GM10248 (cell line): ENCODE measurements around the gene TAF5L.
A peak's percentile ranks its signal among the peaks of the same experiment; 100 is the strongest.

Experiments used
- CTCF ChIA-PET: fragments of 300-600 bp; sonication (Branson Sonifier 250); formaldehyde crosslinking; extraction: SDS; loops from one replicate; lab custom pipeline; 2021; ENCODE audit warnings: antibody characterized with exemption; lab: Yijun Ruan, JAX
- POLR2A ChIA-PET: fragments of 350-650 bp; sonication (Branson Sonifier 250); formaldehyde crosslinking; extraction: SDS; loops from one replicate; lab custom pipeline; 2020; ENCODE audit warnings: antibody characterized with exemption; lab: Yijun Ruan, JAX
- DNase-seq: peaks from one replicate; pipeline ENCODE4 v3.0.0; 2012; ENCODE audit errors: extremely low spot score
- TF ChIP-seq, protein P1 (sequence below): IDR thresholded peaks from 2 replicates; pipeline ENCODE4 v1.5.1; 2012; ENCODE audit warnings: mild to moderate bottlenecking, low read depth; ENCODE audit errors: extremely low read depth, missing control alignments, control extremely low read depth

TAF5L gene

DNA sequence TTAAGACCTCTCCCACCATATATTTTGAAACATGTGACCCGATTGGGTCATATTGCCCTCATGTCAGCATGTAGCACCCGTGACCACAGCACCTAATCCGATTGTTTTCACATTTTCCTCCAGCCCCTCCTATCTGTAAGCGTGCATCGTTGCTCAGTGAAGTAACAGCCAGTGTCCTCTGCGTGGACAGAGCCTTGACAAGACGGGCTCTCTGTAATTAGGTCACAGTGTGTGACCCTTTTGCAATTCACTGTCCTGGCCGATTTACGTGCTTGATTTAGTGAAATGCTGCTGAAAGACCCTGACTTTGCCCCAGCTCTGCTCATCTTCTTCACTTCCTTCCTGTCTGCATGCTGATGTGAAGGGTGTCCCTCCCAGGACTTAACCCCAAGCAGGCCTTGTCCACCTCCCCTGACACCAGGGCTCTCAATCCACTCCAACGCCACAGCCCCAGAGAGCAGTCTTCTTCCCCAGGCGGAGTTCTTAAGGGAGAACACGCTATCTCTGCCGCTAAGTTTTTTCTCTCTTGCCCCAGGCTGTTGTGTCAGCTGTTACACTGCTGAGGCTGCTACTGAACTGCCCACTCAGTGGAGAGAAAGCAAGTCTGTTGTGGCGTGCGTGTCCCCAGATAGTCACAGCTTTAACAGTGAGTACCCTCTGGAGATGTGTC, 19.5 kb upstream of the TAF5L start:
- POLR2A ChIA-PET: no interaction called here
- no peak for DNase-seq
- TF ChIP-seq, protein P1, sequence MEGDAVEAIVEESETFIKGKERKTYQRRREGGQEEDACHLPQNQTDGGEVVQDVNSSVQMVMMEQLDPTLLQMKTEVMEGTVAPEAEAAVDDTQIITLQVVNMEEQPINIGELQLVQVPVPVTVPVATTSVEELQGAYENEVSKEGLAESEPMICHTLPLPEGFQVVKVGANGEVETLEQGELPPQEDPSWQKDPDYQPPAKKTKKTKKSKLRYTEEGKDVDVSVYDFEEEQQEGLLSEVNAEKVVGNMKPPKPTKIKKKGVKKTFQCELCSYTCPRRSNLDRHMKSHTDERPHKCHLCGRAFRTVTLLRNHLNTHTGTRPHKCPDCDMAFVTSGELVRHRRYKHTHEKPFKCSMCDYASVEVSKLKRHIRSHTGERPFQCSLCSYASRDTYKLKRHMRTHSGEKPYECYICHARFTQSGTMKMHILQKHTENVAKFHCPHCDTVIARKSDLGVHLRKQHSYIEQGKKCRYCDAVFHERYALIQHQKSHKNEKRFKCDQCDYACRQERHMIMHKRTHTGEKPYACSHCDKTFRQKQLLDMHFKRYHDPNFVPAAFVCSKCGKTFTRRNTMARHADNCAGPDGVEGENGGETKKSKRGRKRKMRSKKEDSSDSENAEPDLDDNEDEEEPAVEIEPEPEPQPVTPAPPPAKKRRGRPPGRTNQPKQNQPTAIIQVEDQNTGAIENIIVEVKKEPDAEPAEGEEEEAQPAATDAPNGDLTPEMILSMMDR: no peak
- CTCF ChIA-PET: interaction anchor here (1.4 kb wide), 1 partner anchor 14 kb away, joined by 4 read pairs; no protein-coding TSS in a partner anchor

DNA sequence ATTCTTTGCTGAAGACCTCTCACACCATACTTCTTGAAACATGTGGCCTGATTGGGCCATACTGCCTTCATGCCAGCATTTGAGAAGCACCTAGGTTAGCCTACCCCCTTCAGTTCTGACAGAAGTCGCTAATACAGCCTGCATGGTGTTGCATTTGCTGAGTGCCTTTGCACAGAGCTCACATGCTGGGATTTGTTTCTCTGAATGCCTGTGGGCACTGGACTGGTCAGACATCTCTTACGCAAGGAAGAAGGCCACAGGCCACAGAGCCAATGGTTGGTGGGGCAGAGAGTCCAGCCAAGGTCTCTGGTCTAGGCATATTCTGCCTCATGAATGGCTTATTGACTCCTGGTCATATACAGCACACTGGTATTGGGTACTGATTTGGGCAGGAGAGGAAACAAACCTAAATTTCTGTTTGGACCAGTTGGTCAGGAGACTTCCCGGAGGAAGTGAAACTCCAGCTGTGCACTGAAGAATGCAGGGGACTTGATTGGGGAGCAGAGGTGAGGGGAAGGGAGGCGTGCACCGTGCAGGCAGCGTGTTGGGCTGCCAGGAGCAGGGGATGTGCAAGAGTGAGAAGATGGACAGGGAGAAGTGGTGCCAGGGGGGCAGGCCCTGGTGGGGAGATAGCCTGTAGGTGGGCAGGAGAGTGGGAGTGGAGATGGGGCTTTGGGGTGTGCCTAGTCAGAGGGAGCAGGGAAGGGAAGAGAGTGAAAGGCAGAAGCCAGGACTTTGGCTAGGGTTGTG, 18.2 kb upstream of the TAF5L start:
- TF ChIP-seq, protein P1: no peak
- DNase-seq: peak; percentile 28
- POLR2A ChIA-PET: no interaction called here
- CTCF ChIA-PET: interaction anchor here (1.4 kb wide), 1 partner anchor 15 kb away, joined by 4 read pairs; no protein-coding TSS in a partner anchor

DNA sequence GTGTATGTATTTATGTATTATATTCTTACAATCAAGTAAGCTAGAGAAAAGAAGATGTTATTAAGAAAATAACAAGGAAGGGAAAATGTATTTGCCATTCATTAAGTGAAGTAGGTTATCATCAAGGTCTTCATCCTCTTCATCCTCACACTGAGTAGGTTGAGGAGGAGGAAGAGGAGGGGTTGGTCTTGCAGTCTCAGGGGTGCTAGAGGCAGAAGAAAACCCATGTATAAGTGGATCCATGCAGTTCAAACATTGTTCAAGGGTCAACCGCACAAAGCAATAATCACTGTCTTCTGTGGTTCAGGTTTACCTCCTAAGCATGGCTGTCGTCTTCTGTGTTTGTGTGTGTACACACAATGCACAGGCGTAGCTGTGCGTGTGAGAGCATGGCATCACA, 17.0 kb upstream of the TAF5L start:
- no peak for DNase-seq
- ChIA-PET POLR2A (no interaction called here), CTCF (interaction anchor here (1.1 to 1.2 kb wide), 2 partner anchors 9 to 18 kb away, joined by 3 to 4 read pairs; no protein-coding TSS in a partner anchor)
- TF ChIP-seq, protein P1: no peak

DNA sequence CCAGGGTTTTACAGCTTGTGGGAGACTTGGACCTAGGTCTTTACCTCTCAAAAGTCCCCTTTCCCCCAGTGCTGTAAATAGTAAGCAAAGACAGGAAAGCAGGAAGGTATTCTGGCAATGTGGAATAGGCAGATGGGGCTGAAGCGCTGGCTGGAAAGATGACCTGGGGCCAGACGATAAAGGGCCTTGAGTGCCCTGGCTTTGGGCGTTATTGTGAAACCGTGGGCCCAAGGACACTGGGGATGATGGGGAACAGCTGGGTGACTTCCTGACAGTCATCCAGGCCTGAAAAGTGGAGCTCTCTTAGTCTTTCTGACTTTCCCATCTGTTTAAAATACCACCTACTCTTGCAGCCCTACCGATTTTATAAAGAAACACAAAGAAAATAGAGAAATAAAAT, 16.5 kb upstream of the TAF5L start:
- ChIA-PET POLR2A (no interaction called here), CTCF (interaction anchor here (1.2 kb wide), 1 partner anchor 19 kb away, joined by 4 read pairs; no protein-coding TSS in a partner anchor)

DNA sequence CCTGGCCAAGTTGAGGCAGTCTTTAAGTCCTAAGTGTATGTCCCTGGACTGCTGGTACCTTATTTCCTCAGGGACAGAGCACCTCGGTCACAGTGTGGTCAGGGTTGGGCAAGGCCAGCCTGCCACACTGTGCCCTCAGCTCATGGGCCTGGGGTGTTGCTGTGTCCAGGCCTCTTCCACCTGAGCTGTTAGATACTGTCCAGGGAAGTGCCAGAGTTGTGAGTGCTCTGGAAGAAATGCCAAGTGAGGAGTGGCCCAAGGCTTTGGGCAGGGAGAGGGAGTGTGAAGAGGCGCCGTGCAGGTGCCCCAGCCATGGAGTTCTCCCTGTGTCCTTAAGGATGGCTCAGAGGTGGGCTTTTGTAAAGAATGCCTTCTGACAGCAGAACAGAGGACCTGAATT, 15.4 kb upstream of the TAF5L start:
- no peak for DNase-seq
- POLR2A ChIA-PET: no interaction called here
- TF ChIP-seq, protein P1: no peak
- CTCF ChIA-PET: no interaction called here

More for the DNA sequence above, 16.5 kb upstream of the TAF5L start:
- TF ChIP-seq, protein P1: no peak
- DNase-seq: no peak

DNA sequence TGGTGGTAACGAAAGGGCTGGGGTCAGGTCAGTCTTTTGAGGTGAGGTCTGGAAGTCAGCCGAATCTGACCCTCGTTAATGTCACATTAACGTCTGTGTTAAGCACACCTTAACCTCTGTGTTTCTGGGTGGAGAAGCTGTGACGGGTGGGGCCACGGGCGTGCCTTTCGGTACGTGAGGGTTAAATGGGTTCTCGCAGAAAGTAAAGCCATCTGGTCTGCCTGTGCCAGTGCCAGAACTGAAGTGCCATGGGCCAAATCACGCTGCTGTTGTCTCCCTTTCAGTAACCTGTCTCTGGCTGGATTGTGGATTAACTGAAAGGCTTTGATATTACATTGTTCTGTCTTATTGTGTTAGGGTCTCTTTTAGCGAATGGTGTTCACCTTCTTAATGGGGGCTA, 14.5 kb upstream of the TAF5L start:
- TF ChIP-seq, protein P1: no peak
- ChIA-PET POLR2A (no interaction called here), CTCF (no interaction called here)
- no peak for DNase-seq
